Thyroid gland (tissue), 4 donors: Measurements from ENCODE around the gene LKAAEAR1. TPM values are rescaled to one million over a fixed set of nuclear protein-coding genes. Genes with fewer than 3 reads are reported as not detected.

Source experiments
- DNase-seq, 2 donors: peaks; one replicate each; pipeline ENCODE4 v3.0.0-alpha.2; 2019
- H3K27ac ChIP-seq, 3 donors: fragments of 200-600 bp; sonication (generic); 1 replicate in 2 of 3; 2 replicates in 1 of 3; pipeline ENCODE4 v1.5.1; 2016 to 2019; ENCODE audit warnings: mild to moderate bottlenecking in 1 of 3, moderate library complexity in 1 of 3
- H3K27me3 ChIP-seq: fragments of 200-600 bp; sonication (generic); one replicate; pipeline ENCODE4 v1.5.1; 2019
- H3K36me3 ChIP-seq, 2 donors: fragments of 200-600 bp; sonication (generic); one replicate each; pipeline ENCODE4 v1.5.1; 2016 to 2019
- H3K4me1 ChIP-seq, 2 donors: fragments of 200-600 bp; sonication (generic); one replicate each; pipeline ENCODE4 v1.5.1; 2017 to 2019
- H3K4me3 ChIP-seq, 3 donors: fragments of 200-600 bp; sonication (generic); replicated peaks in 1 of 3; 1 replicate in 2 of 3; 2 replicates in 1 of 3; pipeline ENCODE4 v1.5.1; 2016; ENCODE audit warnings: mild to moderate bottlenecking in 1 of 3
- H3K9me3 ChIP-seq: fragments of 200-600 bp; sonication (generic); one replicate; pipeline ENCODE4 v1.5.1; 2017
- CTCF ChIP-seq, 6 experiments: fragments of 200-600 bp in 3 of 6; fragments of 450-650 bp in 3 of 6; sonication (generic) in 3 of 6; IDR thresholded peaks; one replicate each; pipeline ENCODE4 v1.5.1; 2016 to 2019; ENCODE audit warnings: antibody characterized with exemption in 6 of 6, mild to moderate bottlenecking in 2 of 6, inconsistent platforms in 1 of 6, moderate library complexity in 1 of 6
- POLR2A ChIP-seq, 2 donors: fragments of 450-650 bp; IDR thresholded peaks; one replicate each; pipeline ENCODE4 v1.6.1; 2017; ENCODE audit warnings: antibody characterized with exemption in 2 of 2, mild to moderate bottlenecking in 2 of 2, moderate library complexity in 1 of 2
- WGBS, 2 donors: methylation state at CpG; one replicate each; pipeline ENCODE4 v1.1.5; 2017; 5-methylcytosine and 5-hydroxymethylcytosine counted together
- intact Hi-C: fragments of 100-400 bp; cut with DNase I; formaldehyde crosslinking; loops from one replicate; pipeline ENCODE4 v1.15.1; 2023
- total RNA-seq, 4 donors: library from RNA; depleted of rRNA; stranded (reverse); fragments of >200 nt; gene quantifications; one replicate each; pipeline ENCODE4 v1.2.3, GENCODE V29; 2016

LKAAEAR1 gene
- total RNA-seq, 4 donors from 2014 or later, result 1.3 to 1.7 TPM; not detected in 2

GRCh38 chr20:64047046-64047389 is 37.2 kb downstream of the LKAAEAR1 start:
- Histone ChIP-seq H3K4me1 (peaks cover 3 to 16% of the 10 kb centered on the region in 2 donors), H3K9me3 (no peaks in the 10 kb centered on the region), H3K36me3 (peaks cover 4% of the 10 kb centered on the region in 2 donors), H3K27me3 (peaks cover 4% of the 10 kb centered on the region), H3K27ac (no peak overlapping the region), H3K4me3 (peak overlapping the region in 1 of 3 donors; percentile 26)
- no peak for DNase-seq
- intact Hi-C loops, result no loop called here
- no peak for TF ChIP-seq CTCF (IDR thresholded peaks at IDR 0.05)
- no peak for TF ChIP-seq POLR2A (IDR thresholded peaks at IDR 0.05)
- 60 to 74% methylated on average over 8 of the region's 8 CpGs for WGBS, 2 donors

- Histone ChIP-seq H3K36me3 (peaks cover 4% of the 10 kb centered on the region in 2 donors), H3K9me3 (no peaks in the 10 kb centered on the region), H3K27me3 (peaks cover 4% of the 10 kb centered on the region), H3K4me3 (no peak overlapping the region), H3K4me1 (peaks cover 3 to 29% of the 10 kb centered on the region in 2 donors), H3K27ac (peak overlapping the region in 1 of 3 donors; percentile 24)
- no peak for DNase-seq
- intact Hi-C loops, result no loop called here
- 54 to 66% methylated on average over 7 to 8 of the region's 11 CpGs for WGBS, 2 donors
- TF ChIP-seq POLR2A (IDR thresholded peaks at IDR 0.05), result no peak
- no peak for TF ChIP-seq CTCF (IDR thresholded peaks at IDR 0.05)
These were observed 38.7 kb downstream of the LKAAEAR1 start for GRCh38 chr20:64045346-64046011.

- intact Hi-C loops, result no loop called here
- peaks cover 1% of the 10 kb centered on the region for H3K27me3 ChIP-seq
These were observed 39.5 kb downstream of the LKAAEAR1 start for GRCh38 chr20:64044484-64045247.

GRCh38 chr20:64043768-64044167 is 40.4 kb downstream of the LKAAEAR1 start:
- Histone ChIP-seq H3K36me3 (peaks cover 4% of the 10 kb centered on the region in 2 donors), H3K27ac (no peak overlapping the region), H3K4me1 (peaks cover under 1 to 38% of the 10 kb centered on the region in 2 donors), H3K9me3 (no peaks in the 10 kb centered on the region), H3K27me3 (no peaks in the 10 kb centered on the region), H3K4me3 (no peak overlapping the region)
- no peak for DNase-seq
- TF ChIP-seq POLR2A (IDR thresholded peaks at IDR 0.05) (no peak), CTCF (IDR thresholded peaks at IDR 0.05) (no peak)
- 86% methylated on average over 9 of the region's 9 CpGs for WGBS, 2 donors
- intact Hi-C loops, result no loop called here

More at GRCh38 chr20:64044484-64045247, 39.5 kb downstream of the LKAAEAR1 start:
- H3K36me3 ChIP-seq, result peaks cover 4% of the 10 kb centered on the region in 2 donors
- H3K4me1 ChIP-seq, result peaks cover 1 to 34% of the 10 kb centered on the region in 2 donors
- peak overlapping the region in 1 of 3 donors; percentile 24 for H3K27ac ChIP-seq
- DNase-seq, result no peak
- H3K9me3 ChIP-seq, result no peaks in the 10 kb centered on the region
- no peak for TF ChIP-seq POLR2A (IDR thresholded peaks at IDR 0.05)
- no peak for TF ChIP-seq CTCF (IDR thresholded peaks at IDR 0.05)
- 59 to 65% methylated on average over 6 to 14 of the region's 14 CpGs for WGBS, 2 donors
- H3K4me3 ChIP-seq, result no peak overlapping the region
